K562 (cell line): ENCODE data around the gene CLEC3B. TPM values are rescaled to one million over a fixed set of nuclear protein-coding genes. Genes with fewer than 3 reads are reported as not detected.

ENCODE experiments used
- BCOR ChIP-seq: fragments of 450-650 bp; IDR thresholded peaks from 2 replicates; pipeline ENCODE4 v1.6.1; 2016
- C11orf30 ChIP-seq: fragments of 450-650 bp; IDR thresholded peaks from 2 replicates; pipeline ENCODE4 v1.6.1; 2016; ENCODE audit warnings: low read depth, mild to moderate bottlenecking
- HDAC1 ChIP-seq, 2 experiments: fragments of 450-650 bp; IDR thresholded peaks; 2 replicates each; pipeline ENCODE4 v1.6.1; 2016 to 2017; ENCODE audit warnings: inconsistent platforms in 1 of 2, mild to moderate bottlenecking in 1 of 2, moderate library complexity in 1 of 2
- JUNB ChIP-seq: fragments of 450-650 bp; formaldehyde crosslinking; conservative IDR thresholded peaks from 2 replicates; pipeline ENCODE4 v1.4.0; 2020; ENCODE audit warnings: mild to moderate bottlenecking
- MYBL2 ChIP-seq, 2 experiments: fragments of 450-650 bp in 1 of 2; sonication (generic) in 1 of 2; formaldehyde crosslinking in 1 of 2; IDR thresholded peaks; 2 replicates each; pipeline versions ENCODE4 v1.6.1 to v1.8.1; 2017 to 2022; ENCODE audit warnings: borderline replicate concordance in 1 of 2, inconsistent platforms in 1 of 2, low read depth in 1 of 2, mild to moderate bottlenecking in 1 of 2, missing genetic modification reagents in 1 of 2, moderate library complexity in 1 of 2
- PATZ1 ChIP-seq: fragments of 250-450 bp; sonication (Bioruptor Pico); IDR thresholded peaks from 2 replicates; pipeline ENCODE4 v1.5.0; 2020; ENCODE audit warnings: mild to moderate bottlenecking, borderline replicate concordance
- SETDB1 ChIP-seq: IDR thresholded peaks from one replicate; pipeline ENCODE4 v1.6.1; 2012; ENCODE audit warnings: low read length, control low read depth, inconsistent platforms
- SMAD4 ChIP-seq: fragments of 250-450 bp; sonication (Bioruptor Pico); conservative IDR thresholded peaks from 2 replicates; pipeline ENCODE4 v1.8.0; 2021; ENCODE audit warnings: inconsistent platforms, mild to moderate bottlenecking, moderate library complexity
- SOX6 ChIP-seq: fragments of 450-650 bp; IDR thresholded peaks from 2 replicates; pipeline ENCODE4 v1.6.1; 2014; ENCODE audit warnings: mild to moderate bottlenecking
- TAF7 ChIP-seq: fragments of 450-650 bp; IDR thresholded peaks from 2 replicates; pipeline ENCODE4 v1.6.1; 2016; ENCODE audit warnings: missing genetic modification characterization, missing compliant biosample characterization
- TAL1 ChIP-seq: fragments of 450-650 bp; IDR thresholded peaks from 2 replicates; pipeline ENCODE4 v1.6.1; 2016; ENCODE audit warnings: mild to moderate bottlenecking
- TBL1XR1 ChIP-seq, 2 experiments: IDR thresholded peaks; 2 replicates each; pipeline ENCODE4 v1.6.1; 2012; ENCODE audit warnings: improper control_type of control experiment in 2 of 2, low read length in 2 of 2, mild to moderate bottlenecking in 1 of 2
- TEAD1 ChIP-seq, 2 experiments: fragments of 450-650 bp in 1 of 2; sonication (generic) in 1 of 2; formaldehyde crosslinking; IDR thresholded peaks; 2 replicates each; pipeline versions ENCODE4 v1.4.0 to v1.8.0; 2020 to 2022; ENCODE audit warnings: mild to moderate bottlenecking in 2 of 2, missing genetic modification reagents in 1 of 2
- THAP12 ChIP-seq: fragments of 250-450 bp; sonication (Bioruptor Pico); IDR thresholded peaks from 2 replicates; pipeline ENCODE4 v1.9.0; 2021; ENCODE audit warnings: mild to moderate bottlenecking, inconsistent platforms
- YBX1 ChIP-seq: fragments of 450-650 bp; IDR thresholded peaks from 2 replicates; pipeline ENCODE4 v1.7.1; 2016; ENCODE audit warnings: mild to moderate bottlenecking
- ZNF133 ChIP-seq: fragments of 250-450 bp; sonication (Bioruptor Pico); IDR thresholded peaks from 2 replicates; pipeline ENCODE4 v1.4.0; 2020; ENCODE audit warnings: mild to moderate bottlenecking
- ZNF140 ChIP-seq: fragments of 250-450 bp; sonication (Bioruptor Pico); IDR thresholded peaks from 2 replicates; pipeline ENCODE4 v1.8.0; 2021; ENCODE audit warnings: moderate library complexity, mild to moderate bottlenecking, inconsistent platforms
- ZNF146 ChIP-seq: IDR thresholded peaks from one replicate; pipeline ENCODE4 v1.6.1; 2018; ENCODE audit warnings: missing compliant biosample characterization; ENCODE audit not compliant: unreplicated experiment
- ZNF436 ChIP-seq: fragments of 250-450, 450-650 bp; sonication (Bioruptor Pico); formaldehyde crosslinking; IDR thresholded peaks from 2 replicates; pipeline ENCODE4 v1.7.0; 2020; ENCODE audit warnings: mild to moderate bottlenecking
- polyA plus RNA-seq, 8 experiments: library from polyadenylated mRNA; depleted of rRNA in 4 of 8; stranded (reverse) in 5 of 8; unstranded in 3 of 8; fragments of >200 nt; fragmentation: Nextera tagmentation in 2 of 8; fragmentation: Illumina TruSeq in 1 of 8; extraction: Ambion mirVana in 2 of 8; extraction: Trizol in 1 of 8; gene quantifications; 2 replicates each; pipeline versions ENCODE4 v1.2.1 to v1.2.3, GENCODE V29; 2011 to 2014; ENCODE audit warnings: inconsistent platforms in 1 of 8, missing spikeins in 1 of 8
- total RNA-seq, 7 experiments: library from RNA; depleted of rRNA in 6 of 7; stranded (reverse); fragments of >200 nt in 6 of 7; fragmentation: Illumina TruSeq in 2 of 7; extraction: Trizol in 2 of 7; gene quantifications; 2 replicates each; pipeline versions ENCODE4 v1.2.1 to v1.2.3, GENCODE V29; 2011 to 2021; ENCODE audit warnings: low replicate concordance in 1 of 7
- TF ChIP-seq, protein P1 (sequence below), 2 experiments: fragments of 450-650 bp in 1 of 2; sonication (generic) in 1 of 2; formaldehyde crosslinking in 1 of 2; IDR thresholded peaks in 1 of 2; conservative IDR thresholded peaks in 1 of 2; 2 replicates each; pipeline versions ENCODE4 v1.6.1 to v1.8.1; 2016 to 2023; ENCODE audit warnings: mild to moderate bottlenecking in 2 of 2, moderate library complexity in 2 of 2, inconsistent platforms in 1 of 2, missing genetic modification reagents in 1 of 2
- TF ChIP-seq, protein P2 (sequence below): fragments of 450-650 bp; IDR thresholded peaks from 2 replicates; pipeline ENCODE4 v1.6.1; 2016
- TF ChIP-seq, protein P3 (sequence below), 2 experiments: fragments of 450-650 bp in 1 of 2; sonication (generic) in 1 of 2; formaldehyde crosslinking; conservative IDR thresholded peaks; 2 replicates each; pipeline versions ENCODE4 v1.4.0 to v1.8.1; 2020 to 2022; ENCODE audit warnings: mild to moderate bottlenecking in 1 of 2, missing genetic modification reagents in 1 of 2

The CLEC3B gene
- total and polyA plus RNA-seq, 9 of the 15 experiments (the other 6 are each of a cell fraction or from before 2014, with no cell fraction given) = not detected

- TF ChIP-seq, protein P1, sequence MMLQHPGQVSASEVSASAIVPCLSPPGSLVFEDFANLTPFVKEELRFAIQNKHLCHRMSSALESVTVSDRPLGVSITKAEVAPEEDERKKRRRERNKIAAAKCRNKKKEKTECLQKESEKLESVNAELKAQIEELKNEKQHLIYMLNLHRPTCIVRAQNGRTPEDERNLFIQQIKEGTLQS (IDR thresholded peaks at IDR 0.05) = peak; percentile 30; the same call in 1 of the 2 replicates
- TF ChIP-seq, protein P1 (CRISPR knock-in tag; conservative IDR thresholded peaks at IDR 0.05) = no peak; the same call in 1 of the 2 replicates
- TF ChIP-seq MYBL2 (IDR thresholded peaks at IDR 0.05; ENCODE audit: low read depth) (no peak), MYBL2 (CRISPR knock-in tag; IDR thresholded peaks at IDR 0.05; ENCODE audit: borderline replicate concordance) (no peak), SETDB1 (no peak), PATZ1 (CRISPR knock-in tag) (no peak), BCOR (0 out of 2 replicates have a peak, but pooled peaks have one; percentile 20), ZNF436 (CRISPR knock-in tag) (no peak), ZNF133 (CRISPR knock-in tag) (no peak), TEAD1 (CRISPR knock-in tag; IDR thresholded peaks at IDR 0.05) (peak in 1 of 2 experiments; percentile 56; a peak in 1 of 4 replicates), SOX6 (no peak), ZNF146 (CRISPR knock-in tag) (no peak), C11orf30 (no peak), ZNF140 (no peak), SMAD4 (CRISPR knock-in tag) (peak; percentile 55), TAL1 (no peak), TAF7 (tag) (no peak), JUNB (CRISPR knock-in tag) (no peak), THAP12 (CRISPR knock-in tag) (no peak), YBX1 (no peak), TBL1XR1 (IDR thresholded peaks at IDR 0.05; ENCODE audit: low read length in 2 of 2) (no peak), HDAC1 (IDR thresholded peaks at IDR 0.05) (no peak)
- TF ChIP-seq, protein P2, sequence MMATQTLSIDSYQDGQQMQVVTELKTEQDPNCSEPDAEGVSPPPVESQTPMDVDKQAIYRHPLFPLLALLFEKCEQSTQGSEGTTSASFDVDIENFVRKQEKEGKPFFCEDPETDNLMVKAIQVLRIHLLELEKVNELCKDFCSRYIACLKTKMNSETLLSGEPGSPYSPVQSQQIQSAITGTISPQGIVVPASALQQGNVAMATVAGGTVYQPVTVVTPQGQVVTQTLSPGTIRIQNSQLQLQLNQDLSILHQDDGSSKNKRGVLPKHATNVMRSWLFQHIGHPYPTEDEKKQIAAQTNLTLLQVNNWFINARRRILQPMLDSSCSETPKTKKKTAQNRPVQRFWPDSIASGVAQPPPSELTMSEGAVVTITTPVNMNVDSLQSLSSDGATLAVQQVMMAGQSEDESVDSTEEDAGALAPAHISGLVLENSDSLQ = peak; percentile 97
- TF ChIP-seq, protein P3, sequence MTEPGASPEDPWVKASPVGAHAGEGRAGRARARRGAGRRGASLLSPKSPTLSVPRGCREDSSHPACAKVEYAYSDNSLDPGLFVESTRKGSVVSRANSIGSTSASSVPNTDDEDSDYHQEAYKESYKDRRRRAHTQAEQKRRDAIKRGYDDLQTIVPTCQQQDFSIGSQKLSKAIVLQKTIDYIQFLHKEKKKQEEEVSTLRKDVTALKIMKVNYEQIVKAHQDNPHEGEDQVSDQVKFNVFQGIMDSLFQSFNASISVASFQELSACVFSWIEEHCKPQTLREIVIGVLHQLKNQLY (CRISPR knock-in tag; conservative IDR thresholded peaks at IDR 0.05) = no peak
Measured at GRCh38 chr3:45078910-45079522, 52.9 kb downstream of the CLEC3B start (continued).
